GM23338 (cell line): Measurements from ENCODE around the gene SLC22A3.

Source experiments
- CREB1 ChIP-seq: fragments of 250-450 bp; sonication (Bioruptor Pico); IDR thresholded peaks from 2 replicates; pipeline ENCODE4 v1.5.0; 2020; ENCODE audit warnings: low read depth, mild to moderate bottlenecking, moderate library complexity
- CTCF ChIP-seq, 2 experiments: fragments of 200-600 bp in 1 of 2; sonication (generic) in 1 of 2; conservative IDR thresholded peaks; 2 replicates each; pipeline versions ENCODE4 v1.5.1 to v1.6.1; 2016 to 2017; ENCODE audit warnings: antibody characterized with exemption in 2 of 2, low read depth in 2 of 2, mild to moderate bottlenecking in 2 of 2, moderate library complexity in 1 of 2
- ETS1 ChIP-seq: IDR thresholded peaks from 2 replicates; pipeline ENCODE4 v1.6.1; 2016; ENCODE audit warnings: antibody characterized with exemption
- EZH2 ChIP-seq: fragments of 200-600 bp; sonication (generic); IDR thresholded peaks from one replicate; pipeline ENCODE4 v1.8.0; 2017; ENCODE audit warnings: antibody characterized with exemption, mild to moderate bottlenecking, low read depth; ENCODE audit not compliant: unreplicated experiment
- EZH2phosphoT487 ChIP-seq: fragments of 200-600 bp; sonication (generic); IDR thresholded peaks from one replicate; pipeline ENCODE4 v1.8.1; 2018; ENCODE audit warnings: antibody characterized with exemption; ENCODE audit not compliant: unreplicated experiment
- JUNB ChIP-seq: IDR thresholded peaks from one replicate; pipeline ENCODE4 v1.6.1; 2016; ENCODE audit warnings: antibody characterized with exemption; ENCODE audit not compliant: unreplicated experiment
- NANOG ChIP-seq: IDR thresholded peaks from 2 replicates; pipeline ENCODE4 v1.6.1; 2016; ENCODE audit warnings: antibody characterized with exemption, borderline replicate concordance
- POLR2AphosphoS5 ChIP-seq: IDR thresholded peaks from 2 replicates; pipeline ENCODE4 v1.6.1; 2016; ENCODE audit warnings: antibody characterized with exemption, low read depth
- REST ChIP-seq: IDR thresholded peaks from one replicate; pipeline ENCODE4 v1.6.1; 2018; ENCODE audit warnings: antibody characterized with exemption; ENCODE audit not compliant: unreplicated experiment
- STAT1 ChIP-seq: IDR thresholded peaks from one replicate; pipeline ENCODE4 v1.6.1; 2016; ENCODE audit warnings: antibody characterized with exemption; ENCODE audit not compliant: unreplicated experiment

- no peak for TF ChIP-seq CTCF (conservative IDR thresholded peaks at IDR 0.05; ENCODE audit: low read depth in 2 of 2)
- no peak for TF ChIP-seq EZH2
- no peak for TF ChIP-seq REST
- no peak for TF ChIP-seq POLR2AphosphoS5
- TF ChIP-seq NANOG, result no peak
- no peak for TF ChIP-seq STAT1
- no peak for TF ChIP-seq EZH2phosphoT487
- TF ChIP-seq CREB1 (CRISPR knock-in tag), result no peak
- TF ChIP-seq JUNB, result no peak
- no peak for TF ChIP-seq ETS1
Measured at GRCh38 chr6:160438481-160438880, 90.3 kb downstream of the SLC22A3 start.
